ENCODE data around the gene SCUBE3.

DNA sequence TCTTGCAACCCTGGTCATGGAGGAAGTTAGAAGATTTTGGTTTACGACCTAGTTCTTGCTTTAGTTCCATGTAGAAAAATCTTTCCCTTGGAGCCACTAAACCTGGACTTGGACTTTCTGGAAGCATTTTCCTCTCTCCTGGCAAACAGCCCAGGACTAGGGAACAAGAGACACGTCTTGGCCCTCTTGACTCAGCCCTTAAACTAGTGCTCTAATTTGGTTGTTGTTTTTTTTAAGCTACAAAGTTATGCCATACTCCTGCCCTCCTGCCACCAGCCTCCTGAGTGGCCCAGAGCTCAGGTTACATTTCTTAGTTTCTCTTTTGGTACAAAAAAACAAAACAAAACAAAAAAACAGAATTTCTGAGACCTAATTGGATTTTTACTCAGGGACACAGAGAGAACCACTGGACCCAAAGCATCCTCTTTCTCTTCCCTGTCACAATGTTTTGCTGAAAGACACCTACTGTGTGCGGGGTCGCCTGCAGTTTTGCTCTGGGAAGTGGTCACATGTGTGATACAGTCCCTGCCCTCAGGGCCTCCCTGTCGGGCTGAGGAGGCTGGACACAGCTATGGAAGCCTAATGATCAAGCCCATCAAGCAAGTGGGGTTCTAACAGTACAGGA is 32.3 kb upstream of the SCUBE3 start:
- no peak for TF ChIP-seq CTCF (IDR thresholded peaks at IDR 0.05)
- TF ChIP-seq POLR2A (IDR thresholded peaks at IDR 0.05), result no peak

Measured in prostate gland (tissue), 2 donors.